GM18951 (cell line): Measurements from ENCODE around the gene SLC25A29.

Experiments
- POLR2A ChIP-seq: IDR thresholded peaks from 4 replicates; pipeline ENCODE4 v1.6.1; 2011; ENCODE audit warnings: mild to moderate bottlenecking; ENCODE audit not compliant: insufficient read length, insufficient read depth; ENCODE audit errors: extremely low read depth
- in situ Hi-C: fragments of 300-500 bp; cut with MboI; formaldehyde crosslinking; loops from one replicate; pipeline ENCODE4 v1.12.0; 2022; ENCODE audit warnings: low sequenced_read_pairs, mixed read lengths, inconsistent platforms; ENCODE audit not compliant: unreplicated experiment

The SLC25A29 gene

GRCh38 chr14:100282766-100283419 is 23.4 kb downstream of the SLC25A29 start:
- in situ Hi-C loops = no loop called here
- no peak for TF ChIP-seq POLR2A

DNA sequence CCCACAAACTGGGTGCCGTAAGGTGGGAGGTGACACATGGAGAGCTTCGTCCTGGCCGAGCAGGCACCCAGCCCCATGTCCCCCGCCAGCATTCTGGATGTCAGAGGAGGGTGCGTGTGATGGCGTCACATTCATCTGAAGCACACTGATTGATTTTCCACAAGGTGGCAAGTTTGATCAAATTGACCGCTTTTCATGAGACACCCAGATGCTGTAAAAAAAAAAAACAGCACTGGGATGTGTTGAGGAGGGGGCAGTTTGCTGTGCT is 24.2 kb downstream of the SLC25A29 start:
- in situ Hi-C loops = no loop called here
- no peak for TF ChIP-seq POLR2A

DNA sequence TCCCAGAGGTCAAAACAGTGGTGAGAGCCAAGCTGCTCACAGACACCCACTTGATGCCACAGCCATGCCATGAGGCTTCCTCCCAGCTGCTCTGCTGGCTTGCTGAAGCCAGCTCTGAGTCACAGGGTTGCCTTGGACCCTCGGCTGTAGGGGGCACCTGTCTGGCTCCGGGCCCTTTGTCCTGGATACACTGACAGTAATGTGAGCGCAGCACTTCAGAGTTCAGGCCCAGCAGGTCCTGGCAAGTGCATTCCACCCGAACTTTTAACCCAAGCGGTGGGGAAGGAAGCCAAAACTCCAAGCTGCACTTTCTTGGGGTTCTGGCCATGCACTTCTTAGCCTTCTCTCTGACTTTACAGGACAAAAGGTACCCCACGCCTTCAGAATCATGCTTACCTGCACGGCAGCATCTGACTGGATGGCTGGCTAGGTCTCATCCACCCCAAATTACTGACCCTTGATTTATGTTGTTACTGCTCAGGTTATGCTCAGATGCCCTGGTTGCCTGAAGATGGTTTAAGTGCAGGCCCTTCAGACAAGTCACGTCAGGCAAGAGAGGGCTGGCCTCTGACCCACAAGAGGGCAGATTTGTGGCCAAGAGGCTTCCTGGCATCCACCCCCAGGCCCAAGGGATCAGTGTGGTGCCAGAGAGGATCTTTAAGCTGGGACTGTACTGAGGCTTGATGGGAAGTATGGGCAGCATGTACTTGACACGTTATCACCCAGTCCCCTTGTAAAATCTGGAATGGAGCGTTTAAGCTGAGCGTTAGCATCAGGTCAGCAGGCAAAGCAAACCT is 24.8 kb downstream of the SLC25A29 start:
- in situ Hi-C loops = no loop called here
- no peak for TF ChIP-seq POLR2A

- TF ChIP-seq POLR2A = no peak
- in situ Hi-C loops = no loop called here
These were observed 26.7 kb downstream of the SLC25A29 start for GRCh38 chr14:100279563-100279962.

DNA sequence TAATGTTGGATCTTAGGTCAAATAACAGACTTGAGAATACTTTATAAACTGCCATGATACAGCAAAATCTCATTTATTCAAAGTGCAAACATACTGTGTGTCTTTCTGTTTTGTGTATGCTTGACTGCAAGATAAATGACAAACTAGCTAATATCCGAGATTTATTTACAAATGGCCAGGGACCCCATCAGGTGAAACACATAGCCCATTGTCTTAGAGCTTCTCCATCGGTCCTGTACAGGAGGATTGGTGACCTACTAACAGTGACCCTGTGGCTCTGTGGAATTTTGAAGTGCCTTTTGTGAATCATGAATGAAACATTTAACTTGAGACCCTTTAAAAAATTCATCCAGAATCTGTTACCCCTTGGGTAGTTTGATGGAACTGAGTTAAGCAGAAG is 27.1 kb downstream of the SLC25A29 start:
- in situ Hi-C loops = no loop called here
- no peak for TF ChIP-seq POLR2A

DNA sequence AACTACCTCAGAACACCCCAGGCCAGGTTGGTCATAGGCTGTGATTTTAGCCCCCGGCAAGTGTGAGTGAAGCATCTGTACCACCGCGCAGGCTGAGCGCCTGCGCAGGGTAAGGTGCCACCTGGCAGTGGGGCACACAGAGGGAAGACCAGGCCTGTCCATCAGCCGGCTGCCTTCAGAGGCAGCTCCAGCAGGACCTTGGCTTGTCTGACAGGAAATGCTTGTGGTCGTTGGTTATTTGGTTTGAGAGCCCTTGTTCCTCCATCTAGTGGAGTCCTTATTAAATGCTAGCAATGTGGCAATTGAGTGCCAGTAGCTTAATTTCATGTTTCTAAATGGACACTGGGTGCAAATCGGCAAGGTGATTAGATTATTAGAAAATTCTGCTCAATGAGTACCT is 27.5 kb downstream of the SLC25A29 start:
- in situ Hi-C loops = no loop called here

DNA sequence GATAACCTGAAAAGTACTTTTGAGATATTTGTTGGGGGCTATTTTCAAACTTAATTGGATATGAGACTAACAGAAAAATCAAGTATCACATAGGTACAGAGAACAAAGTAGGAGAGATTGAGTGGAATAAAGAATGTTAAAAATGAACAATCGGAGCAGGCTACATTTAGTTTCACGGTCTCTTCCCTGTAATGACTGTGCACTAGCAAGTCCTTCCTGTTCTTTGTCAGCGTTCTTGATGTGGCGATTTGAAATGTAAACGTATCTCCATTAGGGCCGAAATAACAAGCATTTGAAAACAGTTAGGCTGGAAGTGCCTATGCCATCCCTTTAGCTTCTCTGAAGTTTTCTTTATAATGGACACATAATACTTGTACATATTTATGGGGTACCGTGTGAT is 31.0 kb downstream of the SLC25A29 start:
- TF ChIP-seq POLR2A = no peak
- in situ Hi-C loops = no loop called here

More for the DNA sequence above, 27.5 kb downstream of the SLC25A29 start:
- TF ChIP-seq POLR2A = no peak

DNA sequence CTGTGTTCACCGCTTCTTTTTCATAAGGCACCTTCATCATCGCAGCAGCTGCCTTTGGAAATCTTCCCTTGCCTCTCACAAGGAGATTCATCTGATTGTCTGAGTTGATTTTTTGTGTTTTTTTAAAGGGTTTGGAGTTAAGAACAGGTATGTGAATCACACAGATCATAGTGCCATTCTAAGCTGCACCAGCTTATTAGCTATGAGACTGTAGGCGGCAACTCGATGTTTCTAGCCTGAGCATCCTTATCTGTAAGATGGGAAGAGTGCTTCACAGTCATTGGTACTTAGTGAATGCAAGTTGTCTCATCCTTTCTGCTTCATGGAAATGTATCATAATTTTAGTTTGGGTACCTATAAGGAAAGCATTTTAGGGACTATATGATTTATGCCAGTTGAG is 32.0 kb downstream of the SLC25A29 start:
- TF ChIP-seq POLR2A = no peak

DNA sequence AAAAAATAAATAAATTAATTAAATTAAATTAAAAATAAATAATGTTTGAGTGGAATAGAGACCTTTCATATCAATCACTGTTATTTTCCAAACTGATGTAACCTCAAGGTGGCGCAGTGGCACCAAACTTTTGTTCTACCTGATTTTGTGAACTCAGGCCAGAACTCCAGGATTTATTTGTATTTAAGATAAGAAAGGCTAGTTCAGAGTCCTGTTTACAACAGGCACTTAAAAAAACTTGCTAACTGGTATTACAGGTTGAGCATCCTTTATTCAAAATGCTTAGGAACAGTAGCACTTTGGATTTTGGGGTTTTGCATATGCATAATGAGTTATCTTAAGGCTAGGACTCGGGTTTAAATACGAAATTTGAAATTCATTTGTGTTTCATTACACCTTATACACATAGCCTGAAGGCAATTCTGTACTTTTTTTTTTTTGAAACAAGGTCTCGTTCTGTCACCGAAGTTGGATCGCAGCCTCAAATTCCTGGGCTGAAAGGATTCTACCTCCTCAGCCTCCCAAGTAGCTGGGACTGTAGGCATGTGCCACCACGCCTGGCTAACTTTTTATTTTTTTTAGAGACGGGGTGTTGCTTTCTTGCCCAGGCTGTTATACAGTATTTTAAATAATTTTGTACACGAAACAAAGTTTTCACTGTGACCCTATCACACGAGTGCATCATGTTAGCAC is 34.9 kb downstream of the SLC25A29 start:
- in situ Hi-C loops = no loop called here

More for the DNA sequence above, 32.0 kb downstream of the SLC25A29 start:
- in situ Hi-C loops = no loop called here

DNA sequence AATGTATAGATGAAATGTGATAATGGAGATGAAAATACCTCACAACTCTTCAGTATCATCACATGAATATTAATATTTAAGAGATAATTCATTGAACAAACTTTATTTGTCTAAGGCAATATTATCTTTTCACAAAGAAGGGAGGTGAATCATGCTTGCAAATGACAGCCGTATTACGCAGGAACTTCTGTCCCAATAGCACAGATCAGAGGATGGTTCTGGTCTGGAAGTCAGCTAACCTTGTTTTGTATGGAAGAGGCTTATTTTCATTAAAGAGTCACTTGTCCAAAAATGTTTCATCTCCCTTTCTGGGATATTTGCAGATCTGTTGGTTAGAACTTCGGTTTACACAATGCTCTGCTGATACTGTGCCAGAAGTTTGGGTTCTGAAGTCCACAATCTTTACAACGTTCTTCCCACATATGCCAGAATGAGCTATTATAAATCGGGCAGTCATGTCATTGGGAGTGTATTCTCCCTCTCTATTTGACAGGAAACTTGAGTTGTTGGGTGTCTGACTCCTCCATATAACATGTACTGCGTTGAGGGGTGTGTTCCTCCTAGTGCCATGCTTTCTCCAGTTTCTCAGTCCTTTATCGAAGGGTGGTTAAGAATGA is 37.5 kb downstream of the SLC25A29 start:
- no peak for TF ChIP-seq POLR2A
- in situ Hi-C loops = no loop called here

More for the DNA sequence above, 34.9 kb downstream of the SLC25A29 start:
- no peak for TF ChIP-seq POLR2A

GRCh38 chr14:100267990-100268389 is 38.3 kb downstream of the SLC25A29 start:
- in situ Hi-C loops = no loop called here
- no peak for TF ChIP-seq POLR2A

- TF ChIP-seq POLR2A = no peak
- in situ Hi-C loops = no loop called here
These were observed 43.1 kb downstream of the SLC25A29 start for GRCh38 chr14:100263141-100263540.

DNA sequence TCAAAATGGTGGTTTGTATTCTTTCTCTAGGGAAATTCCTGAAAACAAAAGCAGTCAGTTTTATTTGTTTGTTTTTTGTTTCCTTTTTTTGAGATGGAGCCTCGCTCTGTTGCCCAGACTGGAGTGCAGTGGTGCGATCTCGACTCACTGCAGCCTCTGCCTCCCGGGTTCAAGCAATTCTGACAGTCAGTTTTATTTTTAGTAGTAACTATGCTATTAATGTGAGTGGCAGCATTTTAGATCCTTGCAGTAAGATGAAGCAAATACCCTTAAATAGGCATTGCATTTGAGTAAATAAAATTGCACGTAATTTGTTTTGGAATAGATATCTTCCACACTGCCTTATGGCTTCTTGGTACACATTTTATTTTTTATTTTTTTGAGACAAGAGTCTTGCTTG is 43.7 kb downstream of the SLC25A29 start:
- in situ Hi-C loops = no loop called here
- no peak for TF ChIP-seq POLR2A
